HG02588 (cell line): Measurements from ENCODE around the gene SLC9A5.
A peak's percentile ranks its signal among the peaks of the same experiment; 100 is the strongest.

Experiments used
- ATAC-seq: cut with Tn5 transposase; IDR thresholded peaks from one replicate; pipeline ENCODE4 v1.9.1; 2021; ENCODE audit warnings: mild to moderate bottlenecking, moderate library complexity; ENCODE audit not compliant: unreplicated experiment

Gene SLC9A5

GRCh38 chr16:67304020-67304419 is 55.2 kb downstream of the SLC9A5 start:
- ATAC-seq: no peak

GRCh38 chr16:67305216-67306071 is 56.7 kb downstream of the SLC9A5 start:
- no peak for ATAC-seq

- ATAC-seq: no peak
These were observed 61.8 kb downstream of the SLC9A5 start for GRCh38 chr16:67310561-67310960.

- peak; percentile 78 for ATAC-seq
These were observed 63.1 kb downstream of the SLC9A5 start for GRCh38 chr16:67311607-67312488.

- ATAC-seq: no peak
These were observed 63.9 kb downstream of the SLC9A5 start for GRCh38 chr16:67312719-67313118.

- ATAC-seq: no peak
These were observed 69.1 kb downstream of the SLC9A5 start for GRCh38 chr16:67317853-67318252.
